ENCODE results near the gene XRCC4.

Gene XRCC4

GRCh38 chr5:83277154-83277553 lies 199.8 kb downstream of the XRCC4 start:
- DNase-seq (ENCODE audit: low spot score) = peak; percentile 9

- DNase-seq (ENCODE audit: low spot score) = peak; percentile 82
These were observed 200.6 kb downstream of the XRCC4 start for GRCh38 chr5:83277953-83278352.

GRCh38 chr5:83281176-83281575 lies 203.8 kb downstream of the XRCC4 start:
- peak; percentile 8 for DNase-seq (ENCODE audit: low spot score)

- peak; percentile 96 for DNase-seq (ENCODE audit: low spot score)
These were observed 204.3 kb downstream of the XRCC4 start for GRCh38 chr5:83281658-83282057.

GRCh38 chr5:83283761-83284160 lies 206.4 kb downstream of the XRCC4 start:
- DNase-seq (ENCODE audit: low spot score) = no peak

- no peak for DNase-seq (ENCODE audit: low spot score)
These were observed 208.5 kb downstream of the XRCC4 start for GRCh38 chr5:83285661-83286398.

- no peak for DNase-seq (ENCODE audit: low spot score)
These were observed 216.9 kb downstream of the XRCC4 start for GRCh38 chr5:83294246-83294645.

- DNase-seq (ENCODE audit: low spot score) = no peak
These were observed 222.0 kb downstream of the XRCC4 start for GRCh38 chr5:83299353-83299752.

GRCh38 chr5:83306572-83307241 lies 229.4 kb downstream of the XRCC4 start:
- peak; percentile 80 for DNase-seq (ENCODE audit: low spot score)

GRCh38 chr5:83312663-83313062 lies 235.3 kb downstream of the XRCC4 start:
- no peak for DNase-seq (ENCODE audit: low spot score)

- DNase-seq (ENCODE audit: low spot score) = peak; percentile 41
These were observed 236.1 kb downstream of the XRCC4 start for GRCh38 chr5:83313436-83313835.

GRCh38 chr5:83321483-83322055 lies 244.2 kb downstream of the XRCC4 start:
- DNase-seq (ENCODE audit: low spot score) = peak; percentile 39

GRCh38 chr5:83322273-83322924 lies 245.1 kb downstream of the XRCC4 start:
- peak; percentile 29 for DNase-seq (ENCODE audit: low spot score)

- no peak for DNase-seq (ENCODE audit: low spot score)
These were observed 246.3 kb downstream of the XRCC4 start for GRCh38 chr5:83323557-83324180.

GRCh38 chr5:83331842-83332241 lies 254.5 kb downstream of the XRCC4 start:
- peak; percentile 55 for DNase-seq (ENCODE audit: low spot score)

- no peak for DNase-seq (ENCODE audit: low spot score)
These were observed 260.2 kb downstream of the XRCC4 start for GRCh38 chr5:83337453-83338035.

GRCh38 chr5:83340511-83340918 lies 263.2 kb downstream of the XRCC4 start:
- DNase-seq (ENCODE audit: low spot score) = no peak

GRCh38 chr5:83341815-83342334 lies 264.5 kb downstream of the XRCC4 start:
- no peak for DNase-seq (ENCODE audit: low spot score)

- DNase-seq (ENCODE audit: low spot score) = no peak
These were observed 265.1 kb downstream of the XRCC4 start for GRCh38 chr5:83342465-83342864.

GRCh38 chr5:83343299-83343698 lies 266.0 kb downstream of the XRCC4 start:
- DNase-seq (ENCODE audit: low spot score) = no peak

- DNase-seq (ENCODE audit: low spot score) = no peak
These were observed 268.1 kb downstream of the XRCC4 start for GRCh38 chr5:83345423-83345822.

Measured in kidney tubule cell (primary cell).